Testis (tissue), 3 donors: ENCODE measurements around the gene CEACAM16. TPM values are rescaled to one million over a fixed set of nuclear protein-coding genes. Genes with fewer than 3 reads are reported as not detected.

Experiments used
- DNase-seq: peaks from one replicate; pipeline ENCODE4 v3.0.0-alpha.2; 2019
- H3K27ac ChIP-seq, 2 donors: fragments of 200-600 bp; sonication (generic); one replicate each; pipeline ENCODE4 v1.5.1; 2019
- H3K27me3 ChIP-seq: fragments of 200-600 bp; sonication (generic); one replicate; pipeline ENCODE4 v1.5.1; 2019
- H3K36me3 ChIP-seq: fragments of 200-600 bp; sonication (generic); one replicate; pipeline ENCODE4 v1.5.1; 2017; ENCODE audit warnings: low read depth; ENCODE audit errors: missing control alignments
- H3K4me1 ChIP-seq: fragments of 200-600 bp; sonication (generic); one replicate; pipeline ENCODE4 v1.5.1; 2019
- H3K4me3 ChIP-seq, 2 donors: fragments of 200-600 bp; sonication (generic); one replicate each; pipeline ENCODE4 v1.5.1; 2017 to 2019
- H3K9me3 ChIP-seq: fragments of 200-600 bp; sonication (generic); one replicate; pipeline ENCODE4 v1.5.1; 2017
- POLR2A ChIP-seq: fragments of 450-650 bp; IDR thresholded peaks from one replicate; pipeline ENCODE4 v1.6.1; 2017; ENCODE audit warnings: antibody characterized with exemption, mild to moderate bottlenecking, moderate library complexity
- WGBS, 2 donors: methylation state at CpG; one replicate each; pipeline ENCODE4 v1.1.5; 2018; 5-methylcytosine and 5-hydroxymethylcytosine counted together
- intact Hi-C: fragments of 100-400 bp; cut with DNase I; formaldehyde crosslinking; loops from one replicate; pipeline ENCODE4 v1.15.1; 2023; ENCODE audit warnings: low total_unique reads
- microRNA counts, 2 donors: library from miRNA; unstranded; fragments of <30 nt; microRNA quantifications; one replicate each; lab custom pipeline; 2016
- microRNA-seq, 2 donors: library from miRNA; unstranded; fragments of <30 nt; microRNA quantifications; one replicate each; pipeline ENCODE4, GENCODE V29; 2016; ENCODE audit warnings: borderline number of aligned reads in 2 of 2, borderline replicate concordance in 1 of 2
- polyA plus RNA-seq: library from polyadenylated mRNA; stranded (reverse); fragments of 350-450 nt; fragmentation: Illumina TruSeq; extraction: RNeasy Lipid Tissue Mini Kit (QIAGEN cat#74804); gene quantifications from one replicate; pipeline ENCODE4 v1.2.3, GENCODE V29; 2014; ENCODE audit warnings: low read depth, low replicate concordance; ENCODE audit not compliant: insufficient read depth
- small RNA-seq, 2 donors: library from RNA; depleted of rRNA; stranded (forward); fragments of <200 nt; gene quantifications; one replicate each; pipeline ENCODE3, GENCODE V24; 2016
- total RNA-seq, 2 donors: library from RNA; depleted of rRNA; stranded (reverse); fragments of >200 nt; gene quantifications; one replicate each; pipeline ENCODE4 v1.2.3, GENCODE V29; 2016
- TF ChIP-seq, protein P1 (sequence below), 3 experiments: fragments of 450-650 bp in 2 of 3; fragments of 200-600 bp in 1 of 3; sonication (generic) in 1 of 3; IDR thresholded peaks; one replicate each; pipeline ENCODE4 v1.5.1; 2016 to 2019; ENCODE audit warnings: antibody characterized with exemption in 3 of 3, mild to moderate bottlenecking in 2 of 3, moderate library complexity in 1 of 3

Gene CEACAM16
- total and polyA plus RNA-seq, 3 donors from 2014 or later: 0.50 TPM; not detected in 2

DNA sequence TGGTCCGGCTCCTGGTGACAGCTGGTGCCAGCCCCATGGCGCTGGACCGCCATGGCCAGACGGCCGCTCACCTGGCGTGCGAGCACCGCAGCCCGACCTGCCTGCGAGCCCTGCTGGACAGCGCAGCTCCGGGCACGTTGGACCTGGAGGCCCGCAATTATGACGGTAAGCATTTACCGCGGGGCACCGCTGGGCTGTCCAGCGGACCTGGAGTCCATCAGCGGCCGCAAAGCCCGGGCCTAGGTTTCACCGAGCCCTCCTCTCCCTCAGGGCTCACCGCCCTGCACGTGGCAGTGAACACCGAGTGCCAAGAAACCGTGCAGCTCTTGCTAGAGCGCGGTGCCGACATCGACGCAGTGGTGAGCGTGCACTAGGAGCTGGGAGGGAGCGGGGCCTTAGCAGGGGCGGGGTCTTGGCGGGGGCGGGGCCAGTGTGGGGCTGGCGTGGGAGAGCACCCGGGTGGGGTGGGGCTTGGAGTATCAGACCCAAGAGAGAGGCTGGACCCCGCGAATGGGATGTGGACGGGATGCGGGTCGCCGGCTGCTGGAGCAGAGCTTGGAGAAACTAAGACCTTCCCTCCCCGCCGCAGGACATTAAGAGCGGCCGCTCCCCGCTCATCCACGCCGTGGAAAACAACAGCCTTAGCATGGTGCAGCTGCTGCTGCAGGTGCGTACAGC lies 58.2 kb downstream of the CEACAM16 start:
- H3K27ac ChIP-seq: peak overlapping the region; percentile 69 to 83
- H3K36me3 ChIP-seq: no peaks in the 10 kb centered on the region
- intact Hi-C loops: no loop called here
- no peak for TF ChIP-seq POLR2A
- TF ChIP-seq, protein P1, sequence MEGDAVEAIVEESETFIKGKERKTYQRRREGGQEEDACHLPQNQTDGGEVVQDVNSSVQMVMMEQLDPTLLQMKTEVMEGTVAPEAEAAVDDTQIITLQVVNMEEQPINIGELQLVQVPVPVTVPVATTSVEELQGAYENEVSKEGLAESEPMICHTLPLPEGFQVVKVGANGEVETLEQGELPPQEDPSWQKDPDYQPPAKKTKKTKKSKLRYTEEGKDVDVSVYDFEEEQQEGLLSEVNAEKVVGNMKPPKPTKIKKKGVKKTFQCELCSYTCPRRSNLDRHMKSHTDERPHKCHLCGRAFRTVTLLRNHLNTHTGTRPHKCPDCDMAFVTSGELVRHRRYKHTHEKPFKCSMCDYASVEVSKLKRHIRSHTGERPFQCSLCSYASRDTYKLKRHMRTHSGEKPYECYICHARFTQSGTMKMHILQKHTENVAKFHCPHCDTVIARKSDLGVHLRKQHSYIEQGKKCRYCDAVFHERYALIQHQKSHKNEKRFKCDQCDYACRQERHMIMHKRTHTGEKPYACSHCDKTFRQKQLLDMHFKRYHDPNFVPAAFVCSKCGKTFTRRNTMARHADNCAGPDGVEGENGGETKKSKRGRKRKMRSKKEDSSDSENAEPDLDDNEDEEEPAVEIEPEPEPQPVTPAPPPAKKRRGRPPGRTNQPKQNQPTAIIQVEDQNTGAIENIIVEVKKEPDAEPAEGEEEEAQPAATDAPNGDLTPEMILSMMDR (IDR thresholded peaks at IDR 0.05): no peak
- 23 to 49% methylated on average over 30 to 41 of the region's 53 CpGs for WGBS, 2 donors
- peak; percentile 76 for DNase-seq
- peaks cover 39% of the 10 kb centered on the region for H3K4me1 ChIP-seq
- H3K27me3 ChIP-seq: no peaks in the 10 kb centered on the region
- no peaks in the 10 kb centered on the region for H3K9me3 ChIP-seq
- peak overlapping the region; percentile 22 to 60 for H3K4me3 ChIP-seq

DNA sequence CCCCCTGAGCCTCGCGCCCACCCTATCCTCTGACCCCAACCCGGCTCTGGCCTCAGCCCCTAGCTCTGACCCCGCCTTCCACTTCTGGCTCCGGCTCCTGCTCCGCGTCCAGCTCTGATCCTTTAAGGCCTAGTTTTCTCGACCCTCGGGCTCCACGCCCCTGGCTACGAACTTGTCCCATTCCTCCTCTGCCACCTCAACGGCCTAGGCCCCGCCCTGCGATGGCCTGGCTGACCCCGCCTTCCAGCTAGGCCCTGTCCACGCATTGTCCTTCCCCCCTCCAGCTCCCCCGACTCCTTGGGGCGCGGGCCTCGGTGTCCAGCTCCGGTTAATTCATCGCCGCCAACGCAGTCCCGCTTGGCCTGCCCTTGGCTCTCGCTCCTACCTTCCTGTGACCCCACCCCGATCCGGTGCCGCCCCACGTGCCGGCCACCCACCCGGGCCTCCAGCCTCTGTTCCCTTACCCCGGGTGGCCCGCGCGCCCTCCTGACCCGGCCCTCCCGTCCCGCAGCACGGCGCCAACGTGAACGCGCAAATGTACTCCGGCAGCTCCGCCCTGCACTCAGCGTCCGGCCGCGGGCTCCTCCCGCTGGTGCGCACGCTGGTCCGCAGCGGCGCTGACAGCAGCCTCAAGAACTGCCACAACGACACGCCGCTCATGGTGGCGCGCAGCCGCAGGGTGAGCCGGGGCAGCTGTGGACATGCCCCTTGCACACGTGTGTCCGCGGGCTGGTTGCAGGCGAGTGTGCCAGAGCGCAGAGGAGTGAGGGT lies 59.0 kb downstream of the CEACAM16 start:
- no peaks in the 10 kb centered on the region for H3K9me3 ChIP-seq
- H3K36me3 ChIP-seq: no peaks in the 10 kb centered on the region
- DNase-seq: peak; percentile 78
- WGBS, 2 donors: 27 to 31% methylated on average over 43 to 68 of the region's 68 CpGs
- peak overlapping the region; percentile 22 to 60 for H3K4me3 ChIP-seq
- H3K27ac ChIP-seq: peak overlapping the region; percentile 69 to 83
- no peaks in the 10 kb centered on the region for H3K27me3 ChIP-seq
- TF ChIP-seq, protein P1 (IDR thresholded peaks at IDR 0.05): no peak
- no peak for TF ChIP-seq POLR2A
- intact Hi-C loops: no loop called here
- peaks cover 39% of the 10 kb centered on the region for H3K4me1 ChIP-seq

DNA sequence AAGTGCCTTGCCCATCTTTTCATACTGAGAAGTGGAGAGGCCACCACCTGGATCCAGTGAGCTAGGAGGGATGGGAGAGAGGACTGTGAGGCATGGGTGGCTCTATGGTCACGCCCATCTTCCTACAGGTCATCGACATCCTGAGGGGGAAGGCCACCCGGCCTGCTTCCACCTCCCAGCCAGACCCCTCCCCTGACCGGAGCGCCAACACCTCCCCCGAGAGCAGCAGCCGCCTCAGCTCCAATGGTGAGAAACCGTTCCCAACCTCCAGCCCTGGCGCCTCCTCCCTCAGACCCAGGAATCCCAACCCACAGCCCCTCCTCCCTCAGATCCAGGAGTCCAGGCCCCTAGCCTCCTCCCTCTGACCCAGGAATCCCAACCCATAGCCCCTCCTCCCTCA lies 59.6 kb downstream of the CEACAM16 start:
- intact Hi-C loops: no loop called here

DNA sequence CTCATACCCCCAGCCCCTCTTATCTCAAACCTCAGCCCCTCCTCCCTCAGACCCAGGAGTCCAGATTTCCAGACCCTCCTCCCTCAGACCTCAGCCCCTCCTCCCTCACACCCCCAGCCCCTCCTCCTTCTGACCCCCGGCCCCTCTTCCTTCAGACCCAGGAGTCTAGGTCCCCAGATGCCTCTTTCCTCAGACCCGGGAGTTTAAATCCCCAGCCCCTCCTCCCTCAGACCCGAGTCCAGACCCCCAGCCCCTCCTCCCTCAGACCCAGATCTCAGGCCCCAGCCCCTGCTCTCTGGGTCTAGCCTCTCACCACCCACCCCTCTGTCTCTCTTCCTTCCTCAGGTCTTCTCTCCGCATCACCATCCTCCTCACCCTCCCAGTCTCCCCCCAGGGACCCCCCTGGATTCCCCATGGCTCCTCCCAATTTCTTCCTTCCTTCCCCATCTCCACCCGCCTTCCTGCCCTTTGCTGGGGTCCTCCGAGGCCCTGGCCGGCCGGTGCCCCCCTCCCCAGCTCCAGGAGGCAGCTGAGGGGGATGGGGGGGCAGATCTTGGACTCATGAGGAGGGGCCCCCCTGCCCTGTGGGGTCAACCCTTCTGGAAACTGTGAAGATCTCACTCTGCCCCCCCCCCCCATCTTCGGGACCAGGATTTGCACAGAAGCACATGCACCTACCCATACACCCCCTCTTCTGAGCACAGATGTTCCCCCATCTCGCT lies 60.3 kb downstream of the CEACAM16 start:
- intact Hi-C loops: no loop called here
- Histone ChIP-seq H3K4me3 (no peak overlapping the region), H3K27ac (peak overlapping the region in 1 of 2 donors; percentile 69), H3K36me3 (no peaks in the 10 kb centered on the region), H3K27me3 (no peaks in the 10 kb centered on the region), H3K4me1 (peaks cover 25% of the 10 kb centered on the region), H3K9me3 (no peaks in the 10 kb centered on the region)
- no peak for DNase-seq
- TF ChIP-seq POLR2A: no peak
- TF ChIP-seq, protein P1 (IDR thresholded peaks at IDR 0.05): no peak
- 66 to 80% methylated on average over 9 to 10 of the region's 10 CpGs for WGBS, 2 donors

More for the DNA sequence above, 59.6 kb downstream of the CEACAM16 start:
- no peaks in the 10 kb centered on the region for H3K27me3 ChIP-seq
- H3K4me1 ChIP-seq: peaks cover 32% of the 10 kb centered on the region
- H3K4me3 ChIP-seq: peak overlapping the region in 1 of 2 donors; percentile 60
- WGBS, 2 donors: 42 to 51% methylated on average over 8 to 9 of the region's 9 CpGs
- no peaks in the 10 kb centered on the region for H3K9me3 ChIP-seq
- no peak for DNase-seq
- TF ChIP-seq, protein P1 (IDR thresholded peaks at IDR 0.05): no peak
- TF ChIP-seq POLR2A: no peak
- H3K36me3 ChIP-seq: no peaks in the 10 kb centered on the region
- H3K27ac ChIP-seq: peak overlapping the region in 1 of 2 donors; percentile 69

MicroRNAs within 50 kb of the gene (microRNA counts, 767-probe panel; counts per million panel counts)
- 4,111 to 4,338 counts per million in 2 donors for microRNA hsa-miR-4531 (lab: Ali Mortazavi, UCI)

Small RNA genes lying within 50 kb of the gene (microRNA-seq; reads per million reads assigned to microRNA genes)
- gene MIR4531 (0 reads per million in 2 donors), gene MIR8085 (0 reads per million in 2 donors)

Small RNA genes lying within 50 kb of the gene (small RNA-seq; reads per million reads assigned to genes)
- 0 reads per million in 2 donors for gene RF00285

Other genes with a start within 250 kb of the CEACAM16 start
- gene ZNF180, start 198.6 kb upstream of the CEACAM16 start, total RNA-seq: 1 to 10 TPM; 6.9 to 8.9 TPM
- 4.7 TPM for gene ZNF180, start 198.6 kb upstream of the CEACAM16 start, polyA plus RNA-seq
- under 1 TPM; 0.62 to 0.87 TPM for gene CEACAM20, start 169.5 kb upstream of the CEACAM16 start, total RNA-seq
- 0.53 TPM for gene CEACAM20, start 169.5 kb upstream of the CEACAM16 start, polyA plus RNA-seq
- gene IGSF23, start 85.6 kb upstream of the CEACAM16 start, total RNA-seq: under 1 TPM; 0.37 to 0.79 TPM
- gene IGSF23, start 85.6 kb upstream of the CEACAM16 start, polyA plus RNA-seq: not detected
- 10 to 100 TPM; 29.1 to 41.1 TPM for gene PVR, start 55.2 kb upstream of the CEACAM16 start, total RNA-seq
- 31.9 TPM for gene PVR, start 55.2 kb upstream of the CEACAM16 start, polyA plus RNA-seq
- 10 to 100 TPM in 1 of 2 donors, 1 to 10 TPM in 1; 9.9 to 11.2 TPM for gene CEACAM19, start 27.7 kb upstream of the CEACAM16 start, total RNA-seq
- gene CEACAM19, start 27.7 kb upstream of the CEACAM16 start, polyA plus RNA-seq: 14.7 TPM
- gene BCL3, start 49.6 kb downstream of the CEACAM16 start, total RNA-seq: 10 to 100 TPM; 31.7 to 38.1 TPM
- 15.5 TPM for gene BCL3, start 49.6 kb downstream of the CEACAM16 start, polyA plus RNA-seq
- 1 to 10 TPM; 4.9 to 6.9 TPM for gene CBLC, start 78.7 kb downstream of the CEACAM16 start, total RNA-seq
- gene CBLC, start 78.7 kb downstream of the CEACAM16 start, polyA plus RNA-seq: 1.9 TPM
- gene BCAM, start 110.0 kb downstream of the CEACAM16 start, total RNA-seq: 100 to 1,000 TPM in 1 of 2 donors, 10 to 100 TPM in 1; 67.8 to 128 TPM
- gene BCAM, start 110.0 kb downstream of the CEACAM16 start, polyA plus RNA-seq: 113 TPM
- gene NECTIN2, start 147.1 kb downstream of the CEACAM16 start, total RNA-seq: 100 to 1,000 TPM; 268 to 278 TPM
- 158 TPM for gene NECTIN2, start 147.1 kb downstream of the CEACAM16 start, polyA plus RNA-seq
- gene TOMM40, start 192.1 kb downstream of the CEACAM16 start, total RNA-seq: 10 to 100 TPM; 54.7 to 67.3 TPM
- gene TOMM40, start 192.1 kb downstream of the CEACAM16 start, polyA plus RNA-seq: 43.1 TPM
- 100 to 1,000 TPM; 215 to 494 TPM for gene APOE, start 206.6 kb downstream of the CEACAM16 start, total RNA-seq
- gene APOE, start 206.6 kb downstream of the CEACAM16 start, polyA plus RNA-seq: 185 TPM
- gene APOC1, start 215.5 kb downstream of the CEACAM16 start, total RNA-seq: 10 to 100 TPM in 1 of 2 donors, 1 to 10 TPM in 1; 9.4 to 43.9 TPM
- gene APOC1, start 215.5 kb downstream of the CEACAM16 start, polyA plus RNA-seq: 42.9 TPM
- not detected for gene APOC4, start 243.1 kb downstream of the CEACAM16 start, total RNA-seq
- not detected for gene APOC4, start 243.1 kb downstream of the CEACAM16 start, polyA plus RNA-seq
- gene APOC2, start 246.9 kb downstream of the CEACAM16 start, total RNA-seq: 1 to 10 TPM; 1.1 to 1.2 TPM
- gene APOC2, start 246.9 kb downstream of the CEACAM16 start, polyA plus RNA-seq: 2.9 TPM